ENCODE results near the gene USH1C. TPM values are rescaled to one million over a fixed set of nuclear protein-coding genes. Genes with fewer than 3 reads are reported as not detected.

Gene USH1C
- total and polyA plus RNA-seq, 2 of the 13 experiments (the other 11 are each of a cell fraction or from before 2014, with no cell fraction given), result not detected

DNA sequence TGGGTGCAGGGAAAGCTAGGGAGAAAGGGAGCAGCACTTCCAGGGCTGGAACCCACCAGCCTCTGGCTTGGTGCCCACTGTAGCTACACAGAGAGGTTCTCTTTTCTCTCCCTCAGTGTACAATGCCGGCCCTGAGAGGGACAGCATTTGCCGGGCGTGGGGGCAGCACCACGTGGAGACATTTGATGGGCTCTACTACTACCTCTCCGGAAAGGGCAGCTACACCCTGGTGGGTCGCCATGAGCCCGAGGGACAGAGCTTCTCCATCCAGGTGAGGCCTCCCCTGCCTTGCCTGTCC lies 9.0 kb upstream of the USH1C start (continued):
- TF ChIP-seq, protein P1, sequence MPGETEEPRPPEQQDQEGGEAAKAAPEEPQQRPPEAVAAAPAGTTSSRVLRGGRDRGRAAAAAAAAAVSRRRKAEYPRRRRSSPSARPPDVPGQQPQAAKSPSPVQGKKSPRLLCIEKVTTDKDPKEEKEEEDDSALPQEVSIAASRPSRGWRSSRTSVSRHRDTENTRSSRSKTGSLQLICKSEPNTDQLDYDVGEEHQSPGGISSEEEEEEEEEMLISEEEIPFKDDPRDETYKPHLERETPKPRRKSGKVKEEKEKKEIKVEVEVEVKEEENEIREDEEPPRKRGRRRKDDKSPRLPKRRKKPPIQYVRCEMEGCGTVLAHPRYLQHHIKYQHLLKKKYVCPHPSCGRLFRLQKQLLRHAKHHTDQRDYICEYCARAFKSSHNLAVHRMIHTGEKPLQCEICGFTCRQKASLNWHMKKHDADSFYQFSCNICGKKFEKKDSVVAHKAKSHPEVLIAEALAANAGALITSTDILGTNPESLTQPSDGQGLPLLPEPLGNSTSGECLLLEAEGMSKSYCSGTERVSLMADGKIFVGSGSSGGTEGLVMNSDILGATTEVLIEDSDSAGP (CRISPR knock-in tag; IDR thresholded peaks at IDR 0.05; ENCODE audit: borderline replicate concordance), result no peak

GRCh38 chr11:17552392-17553248 lies 8.4 kb upstream of the USH1C start:
- intact Hi-C loops (cut with micrococcal nuclease; ENCODE audit: unreplicated experiment), result no loop called here
- POLR2A ChIA-PET, result no interaction called here
- DNase-seq (ENCODE audit: low spot score) (no peak), FAIRE-seq (no peak), ATAC-seq (no peak)
- TF ChIP-seq SP140L (CRISPR knock-in tag; IDR thresholded peaks at IDR 0.05; ENCODE audit: borderline replicate concordance), result no peak
- no peak for TF ChIP-seq ELF1 (CRISPR knock-in tag; IDR thresholded peaks at IDR 0.05)
- TF ChIP-seq TBL1XR1 (IDR thresholded peaks at IDR 0.05; ENCODE audit: borderline replicate concordance, low read length, partially characterized antibody), result no peak
- TF ChIP-seq, protein P2, sequence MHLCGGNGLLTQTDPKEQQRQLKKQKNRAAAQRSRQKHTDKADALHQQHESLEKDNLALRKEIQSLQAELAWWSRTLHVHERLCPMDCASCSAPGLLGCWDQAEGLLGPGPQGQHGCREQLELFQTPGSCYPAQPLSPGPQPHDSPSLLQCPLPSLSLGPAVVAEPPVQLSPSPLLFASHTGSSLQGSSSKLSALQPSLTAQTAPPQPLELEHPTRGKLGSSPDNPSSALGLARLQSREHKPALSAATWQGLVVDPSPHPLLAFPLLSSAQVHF (CRISPR knock-in tag; IDR thresholded peaks at IDR 0.05), result no peak
- Histone ChIP-seq H3K9ac (ENCODE audit: insufficient read depth, low read depth, low read length) (no peak overlapping the region), H3K79me2 (ENCODE audit: insufficient read depth, low read length) (no peaks in the 10 kb centered on the region), H3K27me3 (ENCODE audit: control insufficient read depth in 1 of 2, insufficient read depth in 2 of 2, low read length in 2 of 2) (peaks cover 3 to 17% of the 10 kb centered on the region in 2 experiments; a peak in 3 of 5 replicates), H3K36me3 (replicated peaks in 1 of 2; ENCODE audit: control insufficient read depth in 1 of 2, insufficient read depth in 2 of 2, low read length in 2 of 2) (no peaks in the 10 kb centered on the region), H3K27ac (ENCODE audit: extremely low read length, insufficient read depth, low read length) (no peak overlapping the region), H3K4me3 (replicated peaks in 1 of 3; ENCODE audit: insufficient read depth in 1 of 3, low read depth in 2 of 3, low read length in 3 of 3) (no peak overlapping the region), H3K4me2 (ENCODE audit: low read depth, low read length) (no peak overlapping the region), H3K4me1 (ENCODE audit: insufficient read depth, low read length) (no peaks in the 10 kb centered on the region), H3K9me3 (ENCODE audit: low read length) (no peaks in the 10 kb centered on the region), H2AFZ (ENCODE audit: low read length) (no peak overlapping the region), H4K20me1 (ENCODE audit: insufficient read depth, low read length) (no peaks in the 10 kb centered on the region)
- 25% methylated on average over 5 of the region's 10 CpGs for WGBS (ENCODE audit: low lambda C conversion rate)
- in situ Hi-C loops (cut with HindIII; ENCODE audit: extremely low pct_ligation_motif_present, low pct_unique_long_range_greater_than_20kb), result no loop called here
- BruUV-seq (replicated peaks), result no TSS peak
- CTCF ChIA-PET (ENCODE audit: low intra/inter-chr PET ratio, low total read pairs), result no interaction called here
